ENCODE results near the gene MMP7. TPM values are rescaled to one million over a fixed set of nuclear protein-coding genes. Genes with fewer than 3 reads are reported as not detected.

MMP7 gene
- total RNA-seq, 4 donors from 2014 or later = 1.2 TPM; not detected in 3

DNA sequence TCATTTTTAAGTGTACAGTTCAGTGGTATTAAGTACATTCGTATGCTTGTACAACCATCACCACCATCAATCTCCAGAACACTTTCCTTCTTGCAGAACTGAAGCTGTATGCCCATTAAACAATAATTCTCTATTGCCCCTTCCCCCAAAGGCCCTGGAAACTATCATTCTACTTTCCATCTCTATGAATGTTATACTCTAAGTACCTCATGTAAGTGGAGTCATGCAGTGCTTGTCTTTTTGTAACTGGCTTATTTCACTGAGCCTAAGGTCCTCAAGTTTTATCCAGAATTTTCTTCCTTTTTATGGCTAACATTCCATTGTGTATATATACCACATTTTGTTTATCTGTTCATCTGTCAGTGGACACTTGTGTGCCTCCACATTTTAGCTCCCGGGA is 29.7 kb downstream of the MMP7 start:
- WGBS, 2 donors = 83 to 88% methylated on average over 2 of the region's 2 CpGs
- DNase-seq = no peak
- TF ChIP-seq, protein P1, sequence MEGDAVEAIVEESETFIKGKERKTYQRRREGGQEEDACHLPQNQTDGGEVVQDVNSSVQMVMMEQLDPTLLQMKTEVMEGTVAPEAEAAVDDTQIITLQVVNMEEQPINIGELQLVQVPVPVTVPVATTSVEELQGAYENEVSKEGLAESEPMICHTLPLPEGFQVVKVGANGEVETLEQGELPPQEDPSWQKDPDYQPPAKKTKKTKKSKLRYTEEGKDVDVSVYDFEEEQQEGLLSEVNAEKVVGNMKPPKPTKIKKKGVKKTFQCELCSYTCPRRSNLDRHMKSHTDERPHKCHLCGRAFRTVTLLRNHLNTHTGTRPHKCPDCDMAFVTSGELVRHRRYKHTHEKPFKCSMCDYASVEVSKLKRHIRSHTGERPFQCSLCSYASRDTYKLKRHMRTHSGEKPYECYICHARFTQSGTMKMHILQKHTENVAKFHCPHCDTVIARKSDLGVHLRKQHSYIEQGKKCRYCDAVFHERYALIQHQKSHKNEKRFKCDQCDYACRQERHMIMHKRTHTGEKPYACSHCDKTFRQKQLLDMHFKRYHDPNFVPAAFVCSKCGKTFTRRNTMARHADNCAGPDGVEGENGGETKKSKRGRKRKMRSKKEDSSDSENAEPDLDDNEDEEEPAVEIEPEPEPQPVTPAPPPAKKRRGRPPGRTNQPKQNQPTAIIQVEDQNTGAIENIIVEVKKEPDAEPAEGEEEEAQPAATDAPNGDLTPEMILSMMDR (IDR thresholded peaks at IDR 0.05) = no peak
- intact Hi-C loops (cut with DNase I) = no loop called here
- H3K27me3 ChIP-seq = no peaks in the 10 kb centered on the region
- H3K36me3 ChIP-seq = no peaks in the 10 kb centered on the region
- H3K4me3 ChIP-seq (replicated peaks in 1 of 3) = no peak overlapping the region
- H3K27ac ChIP-seq = no peak overlapping the region
- H3K9me3 ChIP-seq = no peaks in the 10 kb centered on the region
- H3K4me1 ChIP-seq = no peaks in the 10 kb centered on the region

DNA sequence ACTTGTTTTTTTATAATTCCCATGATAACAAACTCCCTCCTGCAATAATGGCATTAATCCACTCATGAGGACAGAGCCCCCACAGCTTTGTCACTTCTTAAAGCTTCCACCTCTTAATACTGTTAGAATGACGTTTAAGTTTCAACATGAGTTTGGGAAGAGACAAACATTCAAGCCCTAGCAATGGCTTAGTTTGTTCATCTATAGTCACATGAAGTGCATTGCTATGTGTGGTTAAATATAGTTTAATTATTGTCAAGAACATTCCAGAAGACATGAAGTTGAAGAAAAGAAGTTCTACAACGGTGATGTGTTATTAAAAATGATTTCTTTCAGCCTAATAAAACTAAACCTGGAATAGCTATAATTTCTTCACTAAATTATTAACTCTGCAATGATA is 30.6 kb downstream of the MMP7 start:
- TF ChIP-seq POLR2A (IDR thresholded peaks at IDR 0.05) = no peak
- Histone ChIP-seq H3K27ac (no peak overlapping the region), H3K27me3 (no peaks in the 10 kb centered on the region), H3K36me3 (no peaks in the 10 kb centered on the region), H3K4me1 (no peaks in the 10 kb centered on the region), H3K9me3 (no peaks in the 10 kb centered on the region), H3K4me3 (replicated peaks in 1 of 3) (no peak overlapping the region)
- intact Hi-C loops (cut with DNase I) = loop anchor here (5.0 kb wide), 2 partner anchors 108 to 163 kb away; no protein-coding TSS in a partner anchor
- DNase-seq = no peak
- 40 to 65% methylated on average over 2 of the region's 2 CpGs for WGBS, 2 donors

DNA sequence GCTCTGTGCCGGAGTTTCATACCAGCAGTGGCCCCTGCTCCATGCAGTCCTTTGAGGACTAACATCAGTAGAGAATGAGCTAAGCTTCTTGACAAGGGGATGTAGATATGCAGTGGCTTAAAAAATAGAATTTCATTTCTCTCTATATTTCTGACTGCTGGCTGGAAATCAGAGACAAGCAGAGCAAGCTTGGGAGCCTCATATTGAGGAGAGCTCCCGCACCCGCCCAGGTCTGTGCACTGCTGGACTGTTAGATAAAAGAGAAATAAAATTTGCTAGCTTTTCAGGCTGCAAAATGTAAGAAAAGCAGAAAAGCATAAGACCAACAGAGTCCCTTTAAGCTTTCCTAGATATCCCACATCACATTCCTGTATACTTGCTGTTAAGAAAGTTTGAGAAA is 31.4 kb downstream of the MMP7 start:
- TF ChIP-seq POLR2A (IDR thresholded peaks at IDR 0.05) = no peak
- 77 to 88% methylated on average over 3 of the region's 3 CpGs for WGBS, 2 donors
- Histone ChIP-seq H3K9me3 (no peaks in the 10 kb centered on the region), H3K27ac (no peak overlapping the region), H3K27me3 (no peaks in the 10 kb centered on the region), H3K4me3 (replicated peaks in 1 of 3) (no peak overlapping the region), H3K4me1 (peaks cover 0 to 4% of the 10 kb centered on the region in 2 donors), H3K36me3 (no peaks in the 10 kb centered on the region)
- intact Hi-C loops (cut with DNase I) = loop anchor here (5.0 kb wide), 2 partner anchors 107 to 162 kb away; no protein-coding TSS in a partner anchor
- DNase-seq = no peak

DNA sequence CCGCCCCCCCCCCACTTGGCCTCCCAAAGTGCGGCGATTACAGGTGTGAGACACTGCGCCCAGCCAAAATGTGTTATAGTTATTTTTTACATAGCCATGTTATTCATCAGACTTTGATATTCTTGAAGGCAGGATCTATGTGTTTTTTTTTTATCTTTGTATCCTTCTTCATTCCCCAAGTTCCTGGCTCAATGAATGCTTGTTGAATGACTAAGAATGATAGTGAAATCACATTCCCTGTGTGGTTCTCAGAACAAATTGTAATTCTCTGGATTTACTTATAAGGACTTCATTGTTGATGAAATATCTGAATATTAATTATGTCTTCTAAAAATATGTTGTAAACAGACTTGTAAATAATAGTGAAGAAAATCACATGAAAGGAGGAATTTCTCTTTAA is 33.5 kb downstream of the MMP7 start:
- no peak for TF ChIP-seq POLR2A (IDR thresholded peaks at IDR 0.05)
- TF ChIP-seq, protein P1 (IDR thresholded peaks at IDR 0.05) = no peak
- DNase-seq = no peak
- H3K4me1 ChIP-seq = peaks cover 0 to 5% of the 10 kb centered on the region in 2 donors
- no peaks in the 10 kb centered on the region for H3K9me3 ChIP-seq
- WGBS, 2 donors = 89 to 98% methylated on average over 3 to 4 of the region's 4 CpGs
- H3K36me3 ChIP-seq = no peaks in the 10 kb centered on the region
- intact Hi-C loops (cut with DNase I) = loop anchor here (5.0 kb wide), 2 partner anchors 105 to 160 kb away; no protein-coding TSS in a partner anchor
- no peaks in the 10 kb centered on the region for H3K27me3 ChIP-seq
- H3K4me3 ChIP-seq (replicated peaks in 1 of 3) = no peak overlapping the region
- H3K27ac ChIP-seq = no peak overlapping the region

DNA sequence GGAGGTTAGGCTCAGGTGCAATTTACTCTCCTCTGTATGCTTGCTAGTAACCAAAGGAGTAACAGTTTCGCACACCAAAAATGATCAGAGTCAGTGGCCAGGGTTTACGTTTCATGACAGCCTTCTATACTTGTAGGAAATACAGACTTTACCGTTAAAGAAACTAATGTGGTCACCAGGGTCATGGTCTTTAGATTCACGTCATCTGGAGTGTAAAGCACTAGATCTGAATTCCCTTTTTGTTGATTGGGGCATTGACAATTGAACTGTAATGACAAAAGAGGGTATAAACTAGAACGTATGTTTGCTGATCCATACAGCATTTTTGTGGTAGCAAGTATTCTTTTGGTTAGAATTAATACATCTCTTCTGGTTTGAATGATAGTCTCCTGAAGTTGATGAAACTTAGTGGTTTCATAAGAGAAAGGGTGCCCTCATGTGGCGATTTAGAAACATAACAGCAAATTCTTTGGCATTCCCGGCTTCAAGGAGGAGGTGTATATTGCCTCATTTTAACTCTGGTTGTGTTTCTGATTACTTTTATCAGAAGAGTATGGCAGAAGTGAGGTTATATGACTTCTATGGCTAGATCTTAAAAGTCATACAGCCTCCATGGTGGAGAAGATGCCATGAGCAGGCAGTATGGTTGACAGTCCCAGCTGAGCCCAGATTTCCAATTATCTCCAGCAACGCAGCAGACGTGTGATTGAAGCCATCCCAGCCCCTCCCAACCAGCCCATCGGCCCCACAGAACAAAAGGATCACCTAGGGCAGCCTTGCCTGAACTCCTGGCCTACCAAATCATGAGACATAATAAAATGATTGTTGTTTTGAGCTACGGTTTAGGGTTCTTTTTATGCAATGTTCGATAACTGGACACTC is 35.1 kb downstream of the MMP7 start:
- Histone ChIP-seq H3K27me3 (no peaks in the 10 kb centered on the region), H3K27ac (no peak overlapping the region), H3K36me3 (no peaks in the 10 kb centered on the region), H3K4me1 (peaks cover 0 to 5% of the 10 kb centered on the region in 2 donors), H3K4me3 (replicated peaks in 1 of 3) (no peak overlapping the region), H3K9me3 (no peaks in the 10 kb centered on the region)
- TF ChIP-seq, protein P1 (IDR thresholded peaks at IDR 0.05) = peak in 5 of 6 experiments; percentile 28 to 87 (median 75)
- no peak for TF ChIP-seq POLR2A (IDR thresholded peaks at IDR 0.05)
- intact Hi-C loops (cut with DNase I) = loop anchor here (5.0 kb wide), 2 partner anchors 103 to 158 kb away; no protein-coding TSS in a partner anchor
- DNase-seq = peak in 1 of 2 donors; percentile 35
- WGBS, 2 donors = 36 to 38% methylated on average over 12 of the region's 12 CpGs

DNA sequence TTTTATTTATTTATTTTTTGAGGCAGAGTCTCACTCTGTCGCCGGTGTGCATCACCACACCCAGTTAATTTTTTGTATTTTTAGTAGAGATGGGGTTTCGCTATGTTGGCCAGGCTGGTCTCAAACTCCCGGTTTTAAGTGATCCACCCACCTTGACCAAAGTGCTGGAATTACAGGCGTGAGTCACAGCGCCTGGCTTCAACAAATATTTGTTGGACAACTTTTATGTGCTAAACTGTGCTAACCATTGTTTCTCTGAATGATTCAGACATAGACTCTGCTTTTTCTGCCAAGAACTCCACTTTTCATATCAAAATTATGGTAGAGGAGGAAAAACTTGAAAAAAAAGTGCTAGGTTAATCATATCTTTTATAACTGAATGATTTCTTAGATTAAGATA is 36.3 kb downstream of the MMP7 start:
- Histone ChIP-seq H3K9me3 (no peaks in the 10 kb centered on the region), H3K27ac (no peak overlapping the region), H3K4me1 (peaks cover 0 to 5% of the 10 kb centered on the region in 2 donors), H3K27me3 (no peaks in the 10 kb centered on the region), H3K36me3 (no peaks in the 10 kb centered on the region), H3K4me3 (replicated peaks in 1 of 3) (no peak overlapping the region)
- intact Hi-C loops (cut with DNase I) = no loop called here
- no peak for DNase-seq
- TF ChIP-seq, protein P1 (IDR thresholded peaks at IDR 0.05) = no peak
- no peak for TF ChIP-seq POLR2A (IDR thresholded peaks at IDR 0.05)
- 77 to 92% methylated on average over 6 of the region's 6 CpGs for WGBS, 2 donors

Data from thyroid gland (tissue), 4 donors.